GM21529 (cell line): ENCODE data around the gene DNM3.

Experiments
- ATAC-seq: cut with Tn5 transposase; IDR thresholded peaks from one replicate; pipeline ENCODE4 v1.9.1; 2021; ENCODE audit not compliant: unreplicated experiment

DNM3 gene

GRCh38 chr1:172212124-172212523 lies 370.8 kb downstream of the DNM3 start:
- no peak for ATAC-seq

- ATAC-seq: no peak
Observed at GRCh38 chr1:172215006-172215405, 373.7 kb downstream of the DNM3 start.

GRCh38 chr1:172219966-172220365 lies 378.7 kb downstream of the DNM3 start:
- no peak for ATAC-seq

- no peak for ATAC-seq
Observed at GRCh38 chr1:172220376-172220775, 379.1 kb downstream of the DNM3 start.

- no peak for ATAC-seq
Observed at GRCh38 chr1:172221436-172221835, 380.1 kb downstream of the DNM3 start.

GRCh38 chr1:172224871-172225270 lies 383.6 kb downstream of the DNM3 start:
- ATAC-seq: no peak

GRCh38 chr1:172229942-172230341 lies 388.6 kb downstream of the DNM3 start:
- no peak for ATAC-seq

- ATAC-seq: no peak
Observed at GRCh38 chr1:172230526-172230925, 389.2 kb downstream of the DNM3 start.

- ATAC-seq: no peak
Observed at GRCh38 chr1:172236958-172237357, 395.7 kb downstream of the DNM3 start.

- ATAC-seq: no peak
Observed at GRCh38 chr1:172238158-172238557, 396.9 kb downstream of the DNM3 start.

- ATAC-seq: no peak
Observed at GRCh38 chr1:172238965-172239364, 397.7 kb downstream of the DNM3 start.

- ATAC-seq: no peak
Observed at GRCh38 chr1:172239901-172240300, 398.6 kb downstream of the DNM3 start.

GRCh38 chr1:172241540-172241939 lies 400.2 kb downstream of the DNM3 start:
- no peak for ATAC-seq

GRCh38 chr1:172244865-172245264 lies 403.6 kb downstream of the DNM3 start:
- ATAC-seq: no peak

GRCh38 chr1:172245788-172246187 lies 404.5 kb downstream of the DNM3 start:
- no peak for ATAC-seq

- no peak for ATAC-seq
Observed at GRCh38 chr1:172246521-172247390, 405.5 kb downstream of the DNM3 start.

GRCh38 chr1:172251486-172251885 lies 410.2 kb downstream of the DNM3 start:
- no peak for ATAC-seq

GRCh38 chr1:172252321-172252720 lies 411.0 kb downstream of the DNM3 start:
- no peak for ATAC-seq

GRCh38 chr1:172252958-172253357 lies 411.7 kb downstream of the DNM3 start:
- no peak for ATAC-seq

- no peak for ATAC-seq
Observed at GRCh38 chr1:172254521-172255222, 413.4 kb downstream of the DNM3 start.

- no peak for ATAC-seq
Observed at GRCh38 chr1:172255223-172255560, 413.9 kb downstream of the DNM3 start.

- no peak for ATAC-seq
Observed at GRCh38 chr1:172265905-172266304, 424.6 kb downstream of the DNM3 start.
